Cardiac septum (tissue), 1 donor: ENCODE measurements around the gene KCNC3. TPM values are rescaled to one million over a fixed set of nuclear protein-coding genes. Genes with fewer than 3 reads are reported as not detected.
A peak's percentile ranks its signal among the peaks of the same experiment; 100 is the strongest.
"Not testable (repeated sequence)": the region's sequence is repeated elsewhere in the genome, so short reads cannot be mapped to it uniquely, and the experiment has no call there.

Experiments
- DNase-seq: peaks from one replicate; pipeline ENCODE4 v3.0.0-alpha.2; 2020; ENCODE audit warnings: low spot score
- intact Hi-C: fragments of 100-400 bp; cut with DNase I; formaldehyde crosslinking; loops from one replicate; pipeline ENCODE4 v1.14.0; 2022
- total RNA-seq: library from RNA; stranded (reverse); fragmentation: NEBNext Ultra II Directional; extraction: Animal tissue kit (Norgen Biotek cat#: 25700); gene quantifications from one replicate; pipeline ENCODE4 v1.2.1, GENCODE V29; 2021
- donor health status: DM: no; HTN: no; CAD: no.

KCNC3 gene
- total RNA-seq, 1 donor from 2014 or later = 3.8 TPM

DNA sequence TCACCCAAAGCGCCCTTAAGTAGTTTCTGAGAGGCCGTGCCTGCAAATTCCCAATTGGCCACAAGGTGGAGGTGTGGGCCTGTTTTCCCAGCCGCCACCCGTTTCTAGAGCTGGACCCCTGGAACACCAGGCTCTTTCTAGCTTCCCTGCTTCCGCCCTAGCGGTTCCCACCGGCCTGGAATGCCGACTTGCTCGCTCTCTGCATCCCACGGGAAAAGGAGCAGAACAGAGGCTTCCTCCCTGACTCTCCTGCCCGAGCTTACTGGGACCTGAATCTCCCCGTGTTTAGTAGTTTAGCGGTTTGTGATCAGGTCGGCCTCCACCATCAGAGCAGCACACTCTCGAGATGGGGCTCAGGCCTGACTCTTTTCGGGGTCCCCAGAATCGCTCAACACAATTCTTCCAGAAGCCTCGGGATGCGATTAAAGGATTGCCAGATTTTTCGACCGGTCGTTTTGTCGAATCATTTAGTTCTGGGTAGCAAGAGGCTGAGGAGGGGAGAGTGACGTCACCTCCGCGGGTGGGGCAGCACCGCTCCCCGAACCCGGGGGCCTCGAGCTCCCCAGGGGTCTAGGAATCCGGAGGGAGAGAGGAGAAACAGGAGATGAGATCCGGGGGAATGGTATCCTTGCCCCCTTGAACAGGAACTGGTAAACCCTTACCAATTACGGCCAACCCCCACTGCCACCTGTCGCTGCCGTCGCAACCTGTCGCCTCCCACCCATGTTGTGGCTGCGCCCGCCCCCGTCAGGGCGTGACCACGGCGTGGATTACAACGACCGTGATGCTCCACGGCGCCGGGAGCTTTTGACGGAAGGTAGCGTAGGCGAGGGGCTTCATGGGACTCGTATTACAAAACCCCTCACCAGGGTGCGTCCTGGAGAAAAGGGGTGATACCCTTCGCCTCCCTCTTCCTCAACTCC lies 28.3 kb upstream of the KCNC3 start:
- intact Hi-C loops = no loop called here
- DNase-seq = peak; percentile 87

- intact Hi-C loops = no loop called here
- DNase-seq = no peak
Measured at GRCh38 chr19:50356691-50357177, 27.6 kb upstream of the KCNC3 start.

DNA sequence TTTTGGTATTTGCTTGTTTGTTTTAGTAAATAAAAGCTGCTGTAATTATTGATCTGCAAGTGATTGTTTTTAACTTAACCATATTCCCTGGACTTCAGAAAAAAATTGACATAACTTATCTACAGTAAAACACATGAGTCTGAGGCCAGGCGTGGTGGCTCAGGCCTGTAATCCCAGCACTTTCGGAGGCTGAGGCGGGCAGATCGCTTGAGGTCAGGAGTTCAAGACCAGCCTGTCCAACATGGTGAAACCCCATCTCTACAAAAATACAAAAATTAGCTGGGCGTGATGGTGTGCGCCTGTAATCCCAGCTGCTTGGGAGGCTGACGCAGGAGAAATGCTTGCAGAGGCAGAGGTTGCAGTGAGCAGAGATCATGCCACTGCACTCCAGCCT lies 24.3 kb upstream of the KCNC3 start:
- intact Hi-C loops, DNase-seq: not testable (repeated sequence)

- intact Hi-C loops = no loop called here
- no peak for DNase-seq
Measured at GRCh38 chr19:50352242-50352641, 23.1 kb upstream of the KCNC3 start.

GRCh38 chr19:50349277-50350057 lies 20.3 kb upstream of the KCNC3 start:
- intact Hi-C loops = no loop called here
- DNase-seq = no peak

DNA sequence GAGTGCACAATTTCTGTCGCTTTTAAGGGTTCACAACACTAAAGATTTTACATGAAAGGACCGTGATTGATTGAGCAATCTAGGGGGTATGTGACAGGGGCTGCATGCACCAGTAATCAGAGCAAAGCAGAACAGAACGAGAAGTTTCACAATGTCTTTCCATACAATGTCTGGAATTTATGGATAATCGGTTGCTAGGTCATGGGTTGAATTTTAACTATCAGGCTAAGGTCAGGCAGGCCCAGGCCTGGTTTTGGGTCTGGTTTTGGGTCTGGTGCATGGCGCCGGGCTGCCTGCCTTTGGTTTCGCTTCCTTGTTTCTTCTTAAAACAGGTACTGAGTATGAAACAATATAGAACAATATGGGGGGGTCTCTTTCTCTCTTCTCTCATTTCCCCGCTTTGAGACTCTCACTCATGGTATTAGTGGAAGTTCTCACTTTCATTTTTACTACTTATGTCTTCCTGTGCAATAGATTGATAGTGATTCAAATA lies 18.0 kb upstream of the KCNC3 start:
- DNase-seq, intact Hi-C loops: not testable (repeated sequence)

GRCh38 chr19:50344661-50345318 lies 15.6 kb upstream of the KCNC3 start:
- intact Hi-C loops = no loop called here

DNA sequence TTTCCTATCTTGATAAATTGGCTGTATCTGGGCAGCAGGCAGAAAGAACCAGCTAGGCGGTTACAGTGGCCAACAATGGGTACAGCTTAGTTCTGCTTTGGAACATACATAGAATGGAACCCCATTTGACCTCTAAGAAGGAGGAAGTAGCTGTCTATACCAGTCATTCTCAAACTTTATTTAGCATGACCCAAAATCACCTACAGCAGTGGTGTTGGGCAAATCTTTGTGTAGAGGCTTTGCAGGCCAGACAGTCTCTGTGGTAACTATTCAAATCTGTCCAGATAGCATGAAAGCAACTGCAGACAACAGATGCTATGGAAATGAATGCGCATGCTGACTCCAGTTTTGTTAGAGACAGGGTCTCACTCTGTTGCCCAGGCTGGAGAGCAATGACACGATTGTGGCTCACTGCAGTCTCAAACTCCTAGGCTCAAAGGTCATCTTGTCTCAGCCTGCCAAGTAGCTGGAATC lies 12.0 kb upstream of the KCNC3 start:
- DNase-seq = no peak

More at GRCh38 chr19:50344661-50345318, 15.6 kb upstream of the KCNC3 start:
- DNase-seq = no peak

GRCh38 chr19:50340331-50340730 lies 11.2 kb upstream of the KCNC3 start:
- DNase-seq = no peak
- intact Hi-C loops = no loop called here

More for the DNA sequence above, 12.0 kb upstream of the KCNC3 start:
- intact Hi-C loops = no loop called here

- intact Hi-C loops, DNase-seq: not testable (repeated sequence)
Measured at GRCh38 chr19:50337031-50337430, 7.9 kb upstream of the KCNC3 start.

- DNase-seq = no peak
- intact Hi-C loops = no loop called here
Measured at GRCh38 chr19:50334741-50335421, 5.7 kb upstream of the KCNC3 start.

DNA sequence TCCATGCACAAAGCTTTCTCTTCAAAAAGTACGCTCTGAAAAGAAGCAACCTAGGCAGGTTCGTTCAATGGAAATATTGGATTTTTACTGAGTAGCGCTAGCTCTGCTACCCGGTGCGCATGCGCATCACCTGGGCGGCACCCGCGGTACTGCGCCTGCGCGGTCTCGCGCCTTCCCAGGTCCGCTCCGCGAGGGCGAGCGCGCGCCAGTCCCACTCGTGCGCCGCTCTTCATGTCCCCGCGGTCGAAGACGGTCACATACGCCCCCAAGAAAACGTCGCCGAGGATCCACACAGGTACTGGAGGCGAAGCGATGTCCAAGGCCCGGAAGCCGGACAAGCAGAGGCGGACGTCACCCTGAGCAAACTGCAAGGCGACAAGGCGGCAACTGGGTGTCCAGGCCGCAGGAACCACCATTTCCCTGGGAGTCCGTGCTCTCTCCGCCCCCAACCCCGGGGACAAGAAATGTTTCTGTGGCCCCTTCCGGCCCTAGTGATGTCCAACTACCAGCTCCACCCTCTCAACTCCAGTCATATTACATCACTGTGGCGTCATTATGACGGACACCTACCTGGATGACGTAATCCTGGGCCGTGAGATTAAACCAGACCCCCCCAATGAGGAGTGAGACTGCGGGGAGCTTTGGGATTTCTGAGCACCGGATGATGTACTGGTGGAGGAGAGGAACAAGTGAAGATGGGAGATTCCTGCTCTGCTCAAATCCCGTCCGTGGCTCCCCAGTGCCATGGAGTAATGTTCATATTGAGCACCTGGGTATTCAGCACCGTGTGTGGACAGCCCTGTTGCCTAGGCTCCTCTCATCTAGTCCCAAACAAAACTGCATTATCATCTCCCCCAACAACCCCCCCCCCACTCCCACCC lies 4.8 kb upstream of the KCNC3 start:
- peak; percentile 86 for DNase-seq
- intact Hi-C loops = no loop called here

DNA sequence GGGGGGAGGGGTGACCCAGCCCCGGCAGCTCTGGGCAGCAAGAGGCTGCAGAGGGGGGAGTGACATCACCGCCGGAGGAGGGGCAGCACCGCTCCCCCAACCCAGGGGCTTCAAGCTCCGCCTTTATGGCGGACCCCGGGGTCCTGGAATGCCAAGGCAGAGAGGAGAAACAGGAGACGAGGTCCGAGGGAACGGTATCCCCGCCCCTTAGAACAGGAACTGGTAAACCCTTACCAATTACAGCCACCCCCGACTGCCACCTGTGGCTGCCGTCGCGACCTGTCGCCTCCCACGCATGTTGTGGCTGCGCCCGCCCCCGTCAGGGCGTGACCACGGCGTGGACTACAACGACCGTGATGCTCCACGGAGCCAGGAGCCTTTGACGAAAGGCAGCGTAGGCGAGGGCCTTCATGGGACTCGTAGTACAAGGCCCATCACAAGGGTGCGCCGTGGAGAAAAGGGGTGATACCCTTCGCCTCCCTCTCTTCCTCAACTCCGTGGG lies 4.1 kb upstream of the KCNC3 start:
- intact Hi-C loops = no loop called here
- peak; percentile 92 for DNase-seq

GRCh38 chr19:50332244-50333038 lies 3.3 kb upstream of the KCNC3 start:
- intact Hi-C loops = no loop called here
- no peak for DNase-seq

DNA sequence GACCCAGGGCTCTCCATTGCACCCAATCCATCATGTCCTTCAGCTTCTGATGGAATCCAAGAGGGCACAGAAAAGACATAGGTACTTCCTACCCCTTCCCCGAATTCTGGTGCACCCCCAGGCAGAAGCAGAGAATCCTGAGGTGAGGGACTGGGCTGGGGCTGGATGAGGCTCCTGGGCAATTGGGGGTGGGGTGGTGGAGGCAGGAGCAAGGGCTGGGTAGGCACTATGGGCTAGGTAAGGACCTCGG lies 2.7 kb upstream of the KCNC3 start:
- intact Hi-C loops = no loop called here
- DNase-seq = no peak

- no peak for DNase-seq
- intact Hi-C loops = no loop called here
Measured at GRCh38 chr19:50331221-50331993, 2.2 kb upstream of the KCNC3 start.
